Activated CD8-positive, alpha-beta memory T cell treated with anti-CD3 and anti-CD28 coated beads, Interleukin-2, amount 50 U/mL, for 1 hour (primary cell): ENCODE measurements around the gene FAHD1.

Source experiments
- DNase-seq: peaks from one replicate; pipeline ENCODE4 v3.0.0-alpha.2; 2020; ENCODE audit errors: extremely low read depth

FAHD1 gene

DNA sequence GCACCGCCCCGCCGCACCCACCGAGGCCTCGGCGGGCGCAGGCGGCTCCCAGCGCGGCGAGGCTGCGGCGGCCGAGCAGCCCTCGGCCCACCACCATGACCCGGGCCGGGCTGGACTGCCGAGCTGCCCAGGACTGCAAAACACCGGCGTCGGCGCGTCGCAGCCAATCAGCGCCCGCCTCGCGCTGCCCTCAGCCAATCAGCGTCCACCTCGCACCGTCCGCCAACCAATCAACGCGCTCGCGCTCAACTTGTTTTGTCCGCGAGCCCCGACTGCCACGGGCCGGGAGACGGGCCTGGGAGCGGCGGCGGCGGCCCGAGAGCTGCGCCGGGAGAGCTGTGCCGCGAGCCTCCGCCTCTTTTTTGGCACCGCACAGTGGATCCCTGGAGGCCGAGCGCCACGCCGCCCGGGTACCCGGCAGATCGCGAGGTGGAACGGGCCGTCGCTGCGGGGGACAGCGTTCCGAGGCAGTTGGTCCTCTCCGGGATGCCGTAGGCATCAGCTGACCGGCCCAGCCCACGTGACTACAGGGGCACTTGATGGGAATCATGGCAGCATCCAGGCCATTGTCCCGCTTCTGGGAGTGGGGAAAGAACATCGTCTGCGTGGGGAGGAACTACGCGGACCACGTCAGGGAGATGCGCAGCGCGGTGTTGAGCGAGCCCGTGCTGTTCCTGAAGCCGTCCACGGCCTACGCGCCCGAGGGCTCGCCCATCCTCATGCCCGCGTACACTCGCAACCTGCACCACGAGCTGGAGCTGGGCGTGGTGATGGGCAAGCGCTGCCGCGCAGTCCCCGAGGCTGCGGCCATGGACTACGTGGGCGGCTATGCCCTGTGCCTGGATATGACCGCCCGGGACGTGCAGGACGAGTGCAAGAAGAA is at the start of gene FAHD1, which contains the start of gene HAGH:
TSS of gene FAHD1 (plus strand) at position 516 of the 883 bp plus-strand sequence. CDS start at position 549, 33 bp downstream.
TSS of gene HAGH (minus strand) at position 135 of the 883 bp plus-strand sequence. CDS start at position 97, 38 bp downstream.
- DNase-seq, result peak; percentile 76

DNA sequence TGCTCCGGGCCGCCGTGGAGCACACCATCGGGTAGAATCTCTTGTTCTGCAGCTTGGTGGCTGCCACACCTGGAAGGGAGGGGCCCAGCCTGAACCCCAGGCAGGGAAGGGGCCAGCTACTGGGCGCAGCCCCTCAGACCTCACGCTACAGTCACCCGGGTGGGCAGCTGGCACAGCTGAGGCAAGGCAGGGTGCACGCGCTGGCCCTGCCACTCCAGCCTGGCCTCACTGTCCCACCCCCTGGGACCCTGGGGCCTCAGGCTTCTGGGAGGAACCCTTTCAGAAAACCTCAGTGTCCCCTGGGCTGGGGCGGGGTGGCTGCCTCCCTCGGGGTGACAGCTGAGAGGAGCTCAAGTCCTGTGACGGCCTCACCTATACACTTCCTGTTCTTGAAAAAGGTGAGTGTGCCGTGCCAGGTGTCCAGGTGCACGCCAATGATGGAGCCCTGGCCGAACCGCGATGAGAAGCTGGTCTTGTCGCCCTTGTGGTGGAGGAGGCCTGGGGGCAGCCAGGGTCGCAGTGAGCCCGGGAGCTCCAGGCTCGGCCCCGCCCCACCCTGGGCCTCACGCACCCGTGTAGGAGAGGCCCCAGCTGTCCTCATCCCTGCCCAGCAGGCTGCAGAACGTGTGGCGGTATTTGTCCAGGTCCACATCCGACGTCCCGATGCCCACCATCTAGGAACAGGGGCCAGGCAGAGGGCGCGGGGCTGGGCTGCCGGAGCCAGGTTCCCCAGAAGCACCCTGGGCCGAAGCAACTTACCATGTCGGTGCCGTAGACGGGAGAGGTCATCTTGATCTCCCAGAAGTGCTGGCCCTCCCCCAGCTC is 49.4 kb upstream of the FAHD1 start:
- DNase-seq, result no peak

DNA sequence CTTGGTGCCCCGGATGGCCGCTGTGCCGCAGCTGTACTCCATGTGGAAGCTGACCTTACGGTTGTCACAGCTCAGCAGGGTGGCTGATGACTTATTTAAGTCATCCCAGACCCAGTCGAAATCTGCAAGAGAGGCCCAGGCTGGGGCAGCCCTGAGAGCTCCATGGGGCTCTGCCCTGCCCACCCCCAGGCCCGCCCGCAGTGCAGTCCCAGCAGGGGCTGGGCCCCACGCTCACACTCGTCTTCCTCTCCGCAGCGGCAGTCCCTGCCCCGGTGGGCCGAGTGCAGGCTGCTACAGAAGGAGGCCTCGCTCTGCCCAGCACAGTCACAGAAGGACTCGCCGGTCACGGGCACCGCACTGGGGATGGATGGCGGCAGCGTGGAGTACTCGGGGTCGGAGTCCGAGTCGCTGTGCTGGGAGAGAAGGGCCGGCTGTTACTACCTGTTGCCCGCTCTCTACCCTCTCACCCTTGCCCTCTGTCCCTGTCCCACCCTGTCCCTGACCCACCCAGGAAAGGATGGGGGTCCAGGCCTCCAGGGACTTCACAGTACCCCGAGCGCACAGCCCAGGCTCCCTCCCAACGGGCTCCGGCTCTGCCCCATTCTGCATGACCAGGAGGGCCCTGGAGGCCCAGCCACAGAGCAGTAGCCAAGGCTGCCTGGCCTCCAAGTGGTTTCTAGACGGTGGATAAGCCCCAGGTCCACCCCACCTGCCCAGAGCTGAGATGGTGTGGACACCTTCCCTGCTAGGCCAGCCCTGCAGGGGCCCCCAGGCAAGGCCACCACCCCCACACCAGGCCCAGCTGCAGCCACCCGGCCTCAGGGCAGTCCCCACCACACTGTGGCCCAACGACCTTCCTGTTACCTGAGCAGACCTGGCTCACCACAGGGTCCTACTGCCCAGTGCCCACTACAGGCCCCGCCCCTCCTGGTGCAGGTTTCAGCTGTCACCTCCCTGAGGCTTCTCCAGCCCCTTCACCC is 48.5 kb upstream of the FAHD1 start:
- no peak for DNase-seq

DNA sequence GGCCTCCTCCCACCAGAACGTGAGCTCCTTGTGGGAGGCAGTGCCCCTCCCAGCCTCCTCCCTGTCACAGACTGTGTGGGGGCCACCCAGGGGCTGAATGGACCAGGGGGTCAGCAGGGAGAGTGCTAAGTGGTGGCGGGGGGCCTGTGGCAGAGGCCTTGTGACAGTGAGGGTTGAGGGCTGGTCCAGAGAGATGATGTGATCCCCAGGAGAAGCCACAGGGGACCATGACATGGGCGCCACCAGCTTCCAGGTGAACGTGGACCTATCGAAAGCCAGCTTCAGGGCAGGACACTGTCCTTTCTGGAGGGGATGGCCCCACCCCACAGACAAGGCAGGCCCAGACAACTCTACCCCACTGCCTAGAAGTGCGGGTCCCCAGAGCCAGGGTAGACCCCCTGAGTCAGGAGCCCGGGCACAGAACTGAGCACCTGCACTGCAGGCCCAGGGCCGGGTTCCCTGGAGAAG is 47.7 kb upstream of the FAHD1 start:
- DNase-seq, result no peak

DNA sequence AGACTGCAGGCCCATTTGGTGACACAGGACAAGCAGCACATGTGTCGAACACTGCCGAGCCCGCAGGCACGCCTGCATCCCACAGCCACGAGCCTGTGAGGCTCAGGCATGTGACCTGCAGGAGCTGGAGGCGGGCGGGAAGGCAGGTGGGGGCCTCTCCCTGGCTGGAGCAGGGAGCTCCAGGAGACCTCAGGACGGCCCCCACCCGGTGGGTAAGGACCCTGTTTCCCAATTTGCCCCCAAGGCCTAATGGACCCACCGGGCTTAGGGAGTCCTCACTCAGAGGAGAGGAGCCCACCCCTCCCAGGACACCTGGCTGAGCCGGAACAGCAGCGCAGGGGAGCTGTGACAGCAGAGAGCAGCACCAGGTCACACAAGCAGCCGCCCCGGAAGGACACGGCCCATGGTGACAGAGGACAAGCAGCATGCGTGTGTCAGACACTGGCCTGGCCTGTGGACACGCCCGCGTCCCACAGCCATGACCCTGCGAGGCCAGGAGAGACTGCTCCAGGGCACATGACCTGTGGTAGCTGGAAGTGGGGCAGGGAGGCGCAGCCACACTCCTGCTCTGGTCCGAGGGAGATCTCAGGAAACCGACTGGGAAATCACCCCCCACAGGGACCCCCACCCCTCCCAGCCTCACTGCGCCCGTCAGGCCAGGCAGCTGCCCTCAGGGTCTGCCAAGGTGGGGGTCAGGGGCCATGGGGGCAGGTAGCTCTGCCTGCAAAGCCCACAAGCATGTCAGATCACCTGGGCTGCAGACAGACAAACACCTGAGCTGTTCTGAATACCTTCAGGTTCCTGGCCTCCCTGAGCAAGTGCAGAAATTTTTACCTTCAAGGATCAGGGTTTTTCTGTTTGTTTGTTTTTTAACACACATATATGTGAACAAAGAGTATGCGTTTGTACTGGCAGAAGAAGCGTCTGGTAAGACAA is 47.0 kb upstream of the FAHD1 start:
- DNase-seq, result no peak

DNA sequence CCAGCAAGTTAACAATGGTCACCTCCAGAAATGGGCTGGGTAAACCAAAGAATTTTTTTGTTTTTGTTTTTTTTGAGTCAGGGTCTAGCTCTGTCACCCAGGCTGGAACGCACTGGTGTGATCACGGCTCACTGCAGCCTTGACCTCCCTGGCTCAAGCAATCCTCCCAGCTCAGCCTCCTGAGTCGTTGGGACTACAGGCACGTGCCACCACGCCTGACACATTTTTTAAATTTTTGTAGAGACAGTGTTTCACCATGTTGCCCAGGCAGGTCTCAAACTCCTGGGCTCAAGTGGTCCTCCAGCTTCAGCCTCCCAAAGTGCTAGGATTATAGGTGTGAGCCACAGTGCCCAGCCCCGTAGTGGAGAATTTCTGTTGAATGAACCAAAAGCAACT is 46.3 kb upstream of the FAHD1 start:
- DNase-seq, result no peak

DNA sequence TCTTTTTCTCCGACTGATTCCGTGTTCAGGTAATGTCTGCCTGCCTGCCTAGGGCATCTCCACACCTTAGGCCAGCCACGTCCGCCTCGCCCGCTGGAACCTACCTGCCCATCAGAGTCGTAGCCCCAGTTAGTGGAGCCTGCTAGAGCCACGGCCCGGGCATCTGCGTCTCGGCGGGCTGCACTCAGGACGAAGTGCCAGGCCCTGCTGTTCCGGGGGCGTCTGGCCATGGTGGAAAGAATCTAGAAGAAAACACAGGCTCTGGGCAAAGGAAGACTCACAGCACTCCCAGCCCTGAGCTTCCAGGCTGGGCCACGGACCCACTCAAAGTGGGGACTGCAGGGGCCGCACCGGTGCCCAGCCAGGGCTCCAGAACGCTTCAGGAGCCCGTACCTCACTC is 45.8 kb upstream of the FAHD1 start:
- no peak for DNase-seq

DNA sequence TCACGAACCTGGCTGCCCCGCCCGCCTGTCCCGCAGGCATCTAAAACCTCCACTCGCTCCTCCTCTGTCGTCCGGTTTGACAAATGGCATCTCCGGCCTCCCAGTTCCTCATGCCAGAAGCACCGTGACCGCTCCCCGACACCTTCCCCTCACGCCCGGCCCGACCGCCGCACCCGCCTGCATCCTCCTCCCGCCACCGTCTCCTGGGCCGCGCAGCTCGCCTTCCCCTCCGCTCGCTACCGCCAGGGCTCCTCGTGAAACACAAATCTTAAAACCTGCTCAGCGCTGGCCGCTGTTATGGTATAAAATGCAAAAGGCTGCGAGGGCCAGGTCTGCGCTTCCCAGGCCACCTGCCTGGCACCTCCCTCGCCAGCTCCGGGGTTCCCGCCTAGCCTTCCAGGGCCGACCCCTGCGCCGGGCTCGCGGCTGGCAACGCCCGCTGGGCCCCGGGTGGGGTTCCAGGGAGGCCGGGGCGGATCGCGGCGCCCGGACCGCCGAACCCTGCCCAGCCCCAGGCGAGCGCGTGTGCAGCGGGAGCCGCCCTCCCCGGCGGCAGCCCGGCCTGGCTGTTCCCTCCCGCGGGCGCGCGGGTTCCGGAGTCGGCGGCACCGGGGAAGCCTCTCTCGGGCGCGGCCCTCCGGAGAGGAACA is 45.1 kb upstream of the FAHD1 start:
- no peak for DNase-seq

DNA sequence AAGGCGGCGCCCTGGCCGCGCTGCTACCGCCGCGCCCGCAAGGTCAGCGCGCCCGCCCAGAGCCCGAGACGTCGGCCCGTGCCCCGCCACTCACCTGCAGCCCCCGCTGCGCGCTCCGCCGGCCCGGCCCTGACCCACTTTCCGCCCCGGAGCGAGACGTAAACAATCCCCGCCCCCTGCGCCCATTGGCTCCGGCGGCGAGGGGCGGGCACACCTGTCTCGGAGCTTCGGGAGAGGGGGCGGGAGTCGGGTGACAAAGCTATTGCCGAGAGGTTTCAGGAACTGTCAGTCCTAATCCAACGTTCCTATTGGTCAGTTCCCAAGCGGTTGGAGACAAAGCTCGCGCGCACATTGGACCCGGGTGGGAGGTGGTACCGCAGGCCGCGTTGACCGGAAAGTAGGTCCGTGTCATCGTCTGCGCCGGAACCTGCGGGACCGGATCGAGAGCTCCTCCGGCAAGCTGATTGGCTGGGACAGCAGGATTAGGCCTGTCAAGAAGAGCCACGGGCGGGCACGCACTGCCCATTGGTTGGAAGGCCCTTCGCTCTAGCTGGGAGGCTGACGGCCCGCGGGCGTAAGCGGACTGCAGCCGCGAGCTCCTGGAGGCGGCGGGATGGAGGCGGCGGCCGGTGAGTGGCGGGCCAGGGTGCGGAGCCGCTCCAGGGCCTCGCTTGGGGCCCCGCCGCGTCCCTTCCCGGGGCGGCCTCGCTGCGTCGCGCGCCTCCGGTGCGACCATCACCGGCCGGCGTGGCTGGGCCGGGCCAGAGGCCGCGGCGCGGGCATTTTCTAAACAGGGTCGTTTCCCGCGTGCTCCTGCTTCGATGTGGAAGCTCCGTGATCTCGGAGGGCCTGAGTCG is 44.4 kb upstream of the FAHD1 start, which contains the start of the genes NUBP2 and SPSB3:
TSS of gene NUBP2 (plus strand) at position 553 of the 857 bp plus-strand sequence. CDS start at position 614, 61 bp downstream.
TSS of gene SPSB3 (minus strand) at position 164 of the 857 bp plus-strand sequence. CDS start 1,088 bp downstream, outside the sequence.
- peak; percentile 96 for DNase-seq

DNA sequence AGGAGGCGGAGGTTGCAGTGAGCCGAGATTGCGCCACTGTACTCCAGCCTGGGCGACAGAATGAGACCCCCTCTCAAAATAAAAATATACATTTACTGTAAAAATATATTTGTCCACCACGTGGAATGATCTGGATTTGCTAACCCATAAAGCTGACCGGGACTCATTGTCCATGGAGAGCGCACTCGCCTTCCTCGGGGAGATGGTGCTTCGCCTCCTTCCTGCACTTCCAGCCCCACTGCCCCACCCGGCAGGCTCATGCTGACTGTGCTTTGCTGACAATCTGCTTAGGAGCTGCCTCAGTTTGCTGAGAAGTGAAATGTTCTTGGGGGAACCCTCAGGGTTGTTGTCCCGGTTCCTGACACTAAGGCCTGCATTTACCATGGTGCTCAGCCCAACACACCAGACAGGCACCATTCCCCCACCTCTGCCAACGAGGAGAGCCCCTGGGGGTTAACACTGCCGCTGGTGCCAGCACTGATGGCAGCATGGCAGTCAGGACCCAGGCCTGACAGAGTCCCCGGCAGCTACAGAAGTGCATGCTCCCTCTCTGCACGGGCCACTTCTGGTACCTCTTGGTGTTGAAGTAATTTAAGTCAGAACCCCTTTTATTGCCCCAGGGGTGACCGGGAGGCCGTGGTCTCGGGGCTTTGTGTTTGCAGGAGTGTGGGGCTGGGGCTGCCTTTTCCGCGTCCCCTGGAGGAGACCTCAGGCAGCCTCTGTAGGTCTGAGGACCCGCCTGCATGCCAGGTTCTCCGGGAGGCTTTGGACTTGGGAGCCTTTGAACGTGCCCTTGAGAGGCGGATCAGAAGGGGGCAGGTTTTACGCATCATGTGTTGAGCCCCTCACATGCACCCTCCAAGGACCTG is 41.8 kb upstream of the FAHD1 start:
- DNase-seq, result no peak

DNA sequence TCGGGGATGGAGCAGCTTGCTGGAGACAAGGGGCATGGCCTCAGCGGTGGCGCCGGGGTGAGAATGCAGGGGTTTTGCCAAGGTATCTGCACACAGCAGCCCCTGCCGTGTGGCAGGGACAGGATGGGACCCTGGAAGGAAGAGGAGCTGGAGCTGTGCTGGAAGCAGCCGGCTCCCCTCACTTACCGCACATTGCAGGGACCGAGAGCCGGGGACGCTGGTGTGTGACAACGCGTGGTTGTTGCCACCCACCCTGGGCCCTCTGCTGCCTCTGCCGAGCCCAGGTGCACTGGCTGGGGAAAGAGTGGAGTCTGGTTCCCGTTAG is 41.2 kb upstream of the FAHD1 start:
- no peak for DNase-seq

DNA sequence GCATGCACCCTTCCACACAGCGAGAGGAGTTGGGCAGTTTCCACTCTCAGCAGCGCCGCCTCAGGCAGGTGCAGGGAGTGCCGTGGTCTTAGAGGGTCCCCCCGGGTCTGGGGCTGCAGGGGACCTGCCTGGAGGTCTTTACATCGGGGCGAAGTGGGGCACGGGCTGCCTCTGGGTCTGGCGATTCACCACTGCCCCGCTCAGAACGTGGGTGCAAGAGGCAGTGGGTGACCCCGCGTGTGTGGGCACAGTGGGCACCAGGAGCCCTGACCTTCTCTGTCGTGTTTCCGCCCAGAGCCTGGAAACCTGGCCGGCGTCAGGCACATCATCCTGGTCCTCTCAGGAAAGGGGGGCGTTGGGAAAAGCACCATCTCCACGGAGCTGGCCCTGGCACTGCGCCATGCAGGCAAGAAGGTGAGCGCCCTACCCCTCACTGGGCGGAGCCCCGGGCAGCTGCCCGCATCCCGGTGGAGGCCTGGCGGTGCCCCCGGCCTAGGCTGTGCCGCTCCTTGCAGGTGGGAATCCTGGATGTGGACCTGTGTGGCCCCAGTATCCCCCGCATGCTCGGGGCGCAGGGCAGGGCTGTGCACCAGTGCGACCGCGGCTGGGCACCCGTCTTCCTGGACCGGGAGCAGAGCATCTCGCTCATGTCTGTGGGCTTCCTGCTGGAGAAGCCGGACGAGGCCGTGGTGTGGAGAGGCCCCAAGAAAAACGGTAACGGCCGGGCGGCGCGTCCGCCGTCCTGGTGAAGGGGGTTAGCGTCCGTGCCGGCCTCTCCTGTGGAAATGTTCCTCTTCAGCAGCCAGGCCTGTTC is 40.6 kb upstream of the FAHD1 start:
- no peak for DNase-seq

DNA sequence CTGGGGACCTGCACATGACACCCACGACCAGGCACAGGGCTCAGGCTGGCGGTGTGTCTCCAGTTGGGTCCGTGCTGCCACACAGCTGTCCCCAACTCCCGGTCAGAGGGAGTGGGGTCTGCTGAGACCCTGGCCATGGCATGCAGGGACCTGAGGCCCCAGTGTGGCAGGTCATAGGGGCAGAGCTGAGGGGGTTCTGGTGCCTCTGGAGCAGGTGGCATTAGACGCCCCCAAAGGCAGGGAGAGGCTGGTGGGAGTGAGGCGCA is 40.0 kb upstream of the FAHD1 start:
- DNase-seq, result no peak

DNA sequence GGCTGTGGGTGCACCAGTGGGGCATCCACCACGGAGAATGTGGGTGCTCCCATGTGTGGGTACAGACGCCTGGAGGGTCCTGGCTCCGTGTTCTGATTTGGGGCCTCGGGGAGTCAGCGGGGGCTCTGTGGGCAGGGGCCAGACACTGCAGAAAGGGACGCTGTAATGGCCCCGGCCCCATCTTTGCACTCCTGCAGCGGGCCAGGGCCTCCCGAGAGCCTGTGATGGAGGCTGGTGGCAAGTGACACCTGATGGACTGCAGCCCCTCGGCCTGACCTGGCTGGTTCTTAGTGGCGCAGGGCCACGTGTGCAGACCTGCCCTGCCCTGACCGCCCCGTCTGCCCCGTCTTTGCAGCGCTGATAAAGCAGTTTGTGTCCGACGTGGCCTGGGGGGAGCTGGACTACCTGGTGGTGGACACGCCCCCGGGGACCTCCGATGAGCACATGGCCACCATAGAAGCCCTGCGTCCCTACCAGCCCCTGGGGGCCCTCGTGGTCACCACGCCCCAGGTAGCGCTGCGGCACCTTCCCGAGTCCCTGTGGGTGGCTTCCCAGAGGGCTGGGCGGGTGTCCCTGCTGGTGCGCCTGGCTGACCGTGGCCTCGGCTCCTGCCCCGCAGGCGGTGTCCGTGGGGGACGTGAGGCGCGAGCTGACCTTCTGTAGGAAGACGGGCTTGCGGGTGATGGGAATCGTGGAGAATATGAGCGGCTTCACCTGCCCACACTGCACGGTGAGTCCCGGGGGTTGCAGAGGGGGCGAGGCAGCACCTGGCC is 39.5 kb upstream of the FAHD1 start:
- no peak for DNase-seq

DNA sequence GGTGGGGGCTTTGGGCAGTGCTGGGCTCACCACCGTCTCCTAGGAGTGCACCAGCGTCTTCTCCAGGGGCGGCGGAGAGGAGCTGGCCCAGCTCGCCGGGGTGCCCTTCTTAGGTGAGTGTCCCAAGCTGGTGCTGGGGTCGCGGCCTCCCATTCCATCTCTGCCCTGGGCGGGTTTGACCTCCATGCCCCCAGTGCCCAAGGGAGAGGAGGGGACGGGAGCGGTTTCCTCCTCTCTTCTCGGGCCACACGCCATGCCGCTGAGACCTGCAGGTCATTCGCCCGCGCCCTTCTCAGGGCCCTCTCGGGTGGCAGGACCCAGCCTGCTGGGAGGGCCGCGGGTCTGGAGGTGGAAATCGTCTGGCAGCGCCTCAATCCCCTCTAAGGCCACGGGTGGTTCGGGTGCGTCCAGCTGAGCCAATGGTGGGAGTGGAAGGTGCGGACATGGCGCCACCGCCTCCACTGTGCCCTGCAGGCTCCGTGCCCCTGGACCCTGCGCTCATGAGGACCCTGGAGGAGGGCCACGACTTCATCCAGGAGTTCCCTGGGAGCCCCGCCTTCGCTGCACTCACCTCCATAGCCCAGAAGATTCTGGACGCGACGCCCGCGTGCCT is 38.8 kb upstream of the FAHD1 start:
- no peak for DNase-seq

DNA sequence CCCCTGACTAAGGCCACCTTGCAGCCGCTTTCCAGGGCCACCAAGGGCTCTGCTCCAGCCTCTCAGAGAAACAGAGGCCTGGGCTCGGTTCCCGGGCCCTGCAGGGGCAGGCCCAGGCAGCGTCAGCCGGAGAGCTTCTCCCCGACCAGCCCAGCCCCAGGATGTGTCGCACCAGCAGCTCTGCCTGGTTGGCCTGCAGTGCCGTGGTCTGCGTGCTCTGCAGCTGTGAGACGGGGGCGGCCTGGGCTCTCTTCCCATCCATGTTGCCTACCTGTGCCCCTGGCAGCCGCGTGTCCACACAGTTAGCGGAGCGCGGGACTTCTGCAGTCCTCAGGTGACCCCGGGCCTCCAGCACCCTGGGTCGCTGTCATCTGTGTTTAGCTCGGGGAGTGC is 38.3 kb upstream of the FAHD1 start:
- no peak for DNase-seq
